OCI-LY1 (cell line): ENCODE measurements around the gene OTOP3.

Experiments used
- H2AFZ ChIP-seq: fragments of 200-600 bp; sonication (generic), shearing (Covaris generic); 2 replicates; pipeline ENCODE4 v1.6.0; 2014; ENCODE audit warnings: antibody characterized with exemption, mild to moderate bottlenecking, low read length
- H3F3A ChIP-seq: fragments of 200-600 bp; sonication (generic), shearing (Covaris generic); 2 replicates; pipeline ENCODE4 v1.6.0; 2014; ENCODE audit warnings: mild to moderate bottlenecking, antibody characterized with exemption, low read length, moderate library complexity; ENCODE audit not compliant: insufficient read depth
- H3K27ac ChIP-seq: fragments of 200-600 bp; sonication (generic); 2 replicates; pipeline ENCODE4 v1.5.1; 2014; ENCODE audit warnings: low read length, mixed run types, mild to moderate bottlenecking, low read depth; ENCODE audit not compliant: poor library complexity, severe bottlenecking
- H3K27me3 ChIP-seq: fragments of 200-600 bp; sonication (generic); 2 replicates; pipeline ENCODE4 v1.6.0; 2014; ENCODE audit warnings: antibody characterized with exemption, mild to moderate bottlenecking, low read length, moderate library complexity; ENCODE audit not compliant: insufficient read depth
- H3K36me3 ChIP-seq: fragments of 200-600 bp; sonication (generic); 2 replicates; pipeline ENCODE4 v1.6.1; 2014; ENCODE audit warnings: mild to moderate bottlenecking, antibody characterized with exemption, low read length, moderate library complexity, mixed read lengths; ENCODE audit not compliant: insufficient read depth
- H3K4me1 ChIP-seq: fragments of 200-600 bp; sonication (generic); 2 replicates; pipeline ENCODE4 v1.5.1; 2014; ENCODE audit warnings: mild to moderate bottlenecking, low read length, moderate library complexity; ENCODE audit not compliant: insufficient read depth, severe bottlenecking
- H3K4me2 ChIP-seq: fragments of 200-600 bp; sonication (generic), shearing (Covaris generic); 2 replicates; pipeline ENCODE4 v1.6.1; 2014; ENCODE audit warnings: low read length
- H3K4me3 ChIP-seq: fragments of 200-600 bp; sonication (generic); 2 replicates; pipeline ENCODE4 v1.5.1; 2014; ENCODE audit warnings: low read length, low read depth, mild to moderate bottlenecking, mixed read lengths; ENCODE audit not compliant: poor library complexity, severe bottlenecking
- H3K79me2 ChIP-seq: fragments of 200-600 bp; shearing (Covaris generic); 2 replicates; pipeline ENCODE4 v1.6.1; 2016; ENCODE audit warnings: mixed run types, low read length, mixed read lengths; ENCODE audit not compliant: insufficient read depth
- H3K9ac ChIP-seq: fragments of 200-600 bp; sonication (generic), shearing (Covaris generic); 2 replicates; pipeline ENCODE4 v1.6.1; 2014; ENCODE audit warnings: mild to moderate bottlenecking, low read length, mixed read lengths
- H3K9me2 ChIP-seq: fragments of 200-600 bp; sonication (generic), shearing (Covaris generic); 2 replicates; pipeline ENCODE4 v1.6.1; 2014; ENCODE audit warnings: low read depth, mild to moderate bottlenecking, low read length, mixed read lengths
- H3K9me3 ChIP-seq: fragments of 200-600 bp; shearing (Covaris generic); 2 replicates; pipeline ENCODE4 v1.6.1; 2014; ENCODE audit warnings: low read length, mixed read lengths
- H4K20me1 ChIP-seq: fragments of 200-600 bp; sonication (generic), shearing (Covaris generic); 2 replicates; pipeline ENCODE4 v1.6.0; 2016; ENCODE audit warnings: mild to moderate bottlenecking, low read length; ENCODE audit not compliant: insufficient read depth
- EZH2 ChIP-seq: fragments of 200-600 bp; sonication (generic), shearing (Covaris generic); IDR thresholded peaks from 2 replicates; pipeline ENCODE4 v1.8.0; 2017; ENCODE audit warnings: borderline replicate concordance, mixed run types, mild to moderate bottlenecking, antibody characterized with exemption, low read length, moderate library complexity, mixed read lengths
- TF ChIP-seq, protein P1 (sequence below): fragments of 200-600 bp; sonication (generic), shearing (Covaris generic); IDR thresholded peaks from 2 replicates; pipeline ENCODE4 v1.5.1; 2017; ENCODE audit warnings: mild to moderate bottlenecking, antibody characterized with exemption, low read length, moderate library complexity, mixed read lengths

Gene OTOP3

GRCh38 chr17:74971842-74972106 is 36.1 kb downstream of the OTOP3 start:
- Histone ChIP-seq H2AFZ (no peak overlapping the region), H3K27ac (no peak overlapping the region), H3K9me3 (no peaks in the 10 kb centered on the region)

DNA sequence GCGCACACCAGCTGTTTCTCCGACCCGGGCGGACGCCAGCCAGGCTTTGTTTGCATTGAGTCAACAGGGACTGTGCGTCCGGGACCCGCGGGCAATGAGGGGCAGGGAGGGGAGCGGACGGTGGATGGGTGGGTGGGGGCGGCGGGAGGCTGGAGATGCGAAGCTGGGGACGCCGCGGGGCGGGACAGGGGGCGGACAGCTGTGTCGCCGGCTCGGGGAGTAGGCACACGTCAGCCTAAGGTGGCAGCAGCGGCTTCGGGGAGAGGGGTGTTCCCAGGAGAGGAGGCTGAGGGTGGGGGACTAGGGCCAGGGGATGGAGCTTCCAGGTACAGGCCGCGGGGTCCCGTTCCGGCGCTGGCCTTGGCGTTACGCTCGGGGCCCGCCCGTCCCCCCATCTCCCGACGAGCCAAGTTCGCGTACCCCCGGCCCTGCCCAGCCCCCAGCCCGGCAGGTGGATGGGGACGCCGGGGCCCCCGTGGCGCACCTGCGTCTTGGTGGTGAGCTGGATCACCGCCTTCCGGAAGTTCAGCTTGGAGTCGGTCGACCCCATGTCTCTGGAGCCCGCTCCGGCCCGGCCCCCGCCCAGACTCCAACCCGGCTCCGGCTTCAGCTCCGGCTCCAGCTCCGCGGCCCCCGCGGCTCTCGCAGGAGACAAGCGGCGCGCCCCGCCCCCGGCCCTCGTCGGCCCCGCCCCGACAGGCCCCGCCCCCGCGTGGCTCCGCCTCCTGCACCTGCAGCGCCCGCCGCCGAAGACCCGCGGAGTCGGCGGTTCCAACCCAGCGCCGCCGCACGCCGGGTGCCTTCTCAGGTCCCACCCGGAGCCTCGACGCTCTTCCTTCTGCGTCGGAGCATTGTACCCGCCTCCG is 36.6 kb downstream of the OTOP3 start, which contains the start of gene HID1:
HID1 (minus strand) TSS at position 653 of the 866 bp plus-strand sequence; CDS start at position 550, 103 bp downstream.
- no peaks in the 10 kb centered on the region for H3K9me3 ChIP-seq
- no peak within 1 kb of the TSS for H3K27ac ChIP-seq
- H4K20me1 ChIP-seq: no peaks in the 10 kb centered on the region
- H3K4me1 ChIP-seq: peaks cover 6% of the 10 kb centered on the region
- TF ChIP-seq, protein P1, sequence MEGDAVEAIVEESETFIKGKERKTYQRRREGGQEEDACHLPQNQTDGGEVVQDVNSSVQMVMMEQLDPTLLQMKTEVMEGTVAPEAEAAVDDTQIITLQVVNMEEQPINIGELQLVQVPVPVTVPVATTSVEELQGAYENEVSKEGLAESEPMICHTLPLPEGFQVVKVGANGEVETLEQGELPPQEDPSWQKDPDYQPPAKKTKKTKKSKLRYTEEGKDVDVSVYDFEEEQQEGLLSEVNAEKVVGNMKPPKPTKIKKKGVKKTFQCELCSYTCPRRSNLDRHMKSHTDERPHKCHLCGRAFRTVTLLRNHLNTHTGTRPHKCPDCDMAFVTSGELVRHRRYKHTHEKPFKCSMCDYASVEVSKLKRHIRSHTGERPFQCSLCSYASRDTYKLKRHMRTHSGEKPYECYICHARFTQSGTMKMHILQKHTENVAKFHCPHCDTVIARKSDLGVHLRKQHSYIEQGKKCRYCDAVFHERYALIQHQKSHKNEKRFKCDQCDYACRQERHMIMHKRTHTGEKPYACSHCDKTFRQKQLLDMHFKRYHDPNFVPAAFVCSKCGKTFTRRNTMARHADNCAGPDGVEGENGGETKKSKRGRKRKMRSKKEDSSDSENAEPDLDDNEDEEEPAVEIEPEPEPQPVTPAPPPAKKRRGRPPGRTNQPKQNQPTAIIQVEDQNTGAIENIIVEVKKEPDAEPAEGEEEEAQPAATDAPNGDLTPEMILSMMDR: no peak
- no peak for TF ChIP-seq EZH2
- H2AFZ ChIP-seq: no peak within 1 kb of the TSS
- H3K4me2 ChIP-seq: peak within 1 kb of the TSS; percentile 86
- no peaks in the 10 kb centered on the region for H3F3A ChIP-seq
- H3K4me3 ChIP-seq: peak within 1 kb of the TSS; percentile 67
- no peaks in the 10 kb centered on the region for H3K36me3 ChIP-seq
- H3K9me2 ChIP-seq: no peaks in the 10 kb centered on the region
- no peaks in the 10 kb centered on the region for H3K79me2 ChIP-seq
- H3K27me3 ChIP-seq: no peaks in the 10 kb centered on the region
- peak within 1 kb of the TSS; percentile 49 for H3K9ac ChIP-seq

More at GRCh38 chr17:74971842-74972106, 36.1 kb downstream of the OTOP3 start:
- Histone ChIP-seq H3K27me3 (no peaks in the 10 kb centered on the region), H3K36me3 (no peaks in the 10 kb centered on the region), H3K79me2 (no peaks in the 10 kb centered on the region), H3K4me3 (peak overlapping the region; percentile 67), H3K9ac (no peak overlapping the region), H3K4me2 (peak overlapping the region; percentile 86), H3K9me2 (no peaks in the 10 kb centered on the region), H4K20me1 (no peaks in the 10 kb centered on the region), H3K4me1 (peaks cover 6% of the 10 kb centered on the region), H3F3A (no peaks in the 10 kb centered on the region)
- TF ChIP-seq EZH2: no peak
- TF ChIP-seq, protein P1: no peak

DNA sequence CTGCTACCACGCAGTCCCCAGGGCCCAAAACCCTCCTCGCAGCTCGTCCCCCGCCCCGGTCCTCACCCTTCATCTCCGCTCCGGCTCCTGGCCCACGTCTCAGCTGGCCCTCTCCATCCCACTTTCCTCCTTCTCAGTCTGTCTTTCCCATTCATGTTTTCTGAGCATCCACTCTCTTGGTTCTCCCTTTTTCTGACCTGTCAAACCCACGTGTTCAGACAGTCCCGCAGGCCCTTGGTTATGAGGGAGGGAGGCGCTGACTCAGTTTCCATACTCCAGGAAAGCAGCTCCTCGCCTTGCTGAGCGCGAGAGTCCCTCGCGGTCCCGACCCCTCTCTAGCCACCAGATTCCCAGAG is 37.3 kb downstream of the OTOP3 start:
- Histone ChIP-seq H3K9me3 (no peaks in the 10 kb centered on the region), H4K20me1 (no peaks in the 10 kb centered on the region), H3K9me2 (no peaks in the 10 kb centered on the region), H3K27ac (no peak overlapping the region), H3K79me2 (no peaks in the 10 kb centered on the region), H2AFZ (no peak overlapping the region), H3K9ac (no peak overlapping the region), H3F3A (no peaks in the 10 kb centered on the region), H3K27me3 (no peaks in the 10 kb centered on the region), H3K4me2 (peak overlapping the region; percentile 86), H3K36me3 (no peaks in the 10 kb centered on the region), H3K4me3 (peak overlapping the region; percentile 67), H3K4me1 (peaks cover 6% of the 10 kb centered on the region)
- TF ChIP-seq, protein P1: no peak
- TF ChIP-seq EZH2: no peak
